Central memory CD8-positive, alpha-beta T cell (primary cell): ENCODE results near the gene SFRP5.

Source experiments
- ATAC-seq: fragments of 150-1000 bp; cut with Tn5 transposase; replicated peaks from 2 replicates; pipeline ENCODE4 v1.10.0; 2022; ENCODE audit warnings: mild to moderate bottlenecking, moderate FRiP score, moderate number of reproducible peaks; ENCODE audit not compliant: poor library complexity, severe bottlenecking; ENCODE audit errors: extremely low read depth
- DNase-seq, 2 donors: peaks; one replicate each; pipeline ENCODE4 v3.0.0; 2021; ENCODE audit warnings: low spot score in 2 of 2
- H3K27ac Mint-ChIP-seq: one replicate; pipeline ENCODE4 v1.8.0; 2022; ENCODE audit warnings: low read depth, mild to moderate bottlenecking, moderate library complexity, mixed read lengths
- H3K27me3 Mint-ChIP-seq: one replicate; pipeline ENCODE4 v1.8.0; 2022; ENCODE audit warnings: mixed read lengths
- H3K36me3 Mint-ChIP-seq: one replicate; pipeline ENCODE4 v1.8.0; 2022; ENCODE audit warnings: mild to moderate bottlenecking, moderate library complexity, mixed read lengths; ENCODE audit not compliant: insufficient read depth
- H3K4me1 Mint-ChIP-seq: one replicate; pipeline ENCODE4 v1.8.0; 2022; ENCODE audit warnings: mixed read lengths
- H3K4me3 Mint-ChIP-seq: one replicate; pipeline ENCODE4 v1.8.0; 2022; ENCODE audit warnings: mild to moderate bottlenecking, moderate library complexity, mixed read lengths
- H3K9me3 Mint-ChIP-seq: one replicate; pipeline ENCODE4 v1.8.0; 2022; ENCODE audit warnings: mixed read lengths

SFRP5 gene

DNA sequence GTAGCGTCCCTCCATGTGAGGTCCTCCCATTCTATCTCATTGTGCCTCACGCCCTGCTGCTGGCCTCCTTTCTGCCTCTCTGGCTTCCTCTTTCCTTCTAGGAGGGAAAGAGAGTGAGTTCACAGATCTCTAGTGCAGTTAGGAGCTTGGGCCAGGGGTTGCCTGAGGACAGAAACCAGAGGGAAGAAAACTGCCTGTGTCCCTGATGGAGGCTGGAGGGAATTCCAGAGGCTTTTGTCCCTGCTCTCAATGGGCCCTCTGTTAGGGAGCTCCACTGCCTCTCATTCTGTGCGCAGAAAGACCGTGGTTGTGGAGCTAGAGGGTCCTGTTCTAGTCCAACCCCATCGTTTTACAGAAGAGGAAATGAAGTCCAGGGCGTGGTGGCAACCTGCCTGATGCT, 53.6 kb downstream of the SFRP5 start:
- no peak overlapping the region for H3K4me3 Mint-ChIP-seq
- ATAC-seq (no peak), DNase-seq (no peak)
- H3K27ac Mint-ChIP-seq: no peak overlapping the region
- H3K4me1 Mint-ChIP-seq: peaks cover 10% of the 10 kb centered on the region
- no peaks in the 10 kb centered on the region for H3K9me3 Mint-ChIP-seq
- peaks cover under 1% of the 10 kb centered on the region for H3K36me3 Mint-ChIP-seq
- H3K27me3 Mint-ChIP-seq: peaks cover under 1% of the 10 kb centered on the region

DNA sequence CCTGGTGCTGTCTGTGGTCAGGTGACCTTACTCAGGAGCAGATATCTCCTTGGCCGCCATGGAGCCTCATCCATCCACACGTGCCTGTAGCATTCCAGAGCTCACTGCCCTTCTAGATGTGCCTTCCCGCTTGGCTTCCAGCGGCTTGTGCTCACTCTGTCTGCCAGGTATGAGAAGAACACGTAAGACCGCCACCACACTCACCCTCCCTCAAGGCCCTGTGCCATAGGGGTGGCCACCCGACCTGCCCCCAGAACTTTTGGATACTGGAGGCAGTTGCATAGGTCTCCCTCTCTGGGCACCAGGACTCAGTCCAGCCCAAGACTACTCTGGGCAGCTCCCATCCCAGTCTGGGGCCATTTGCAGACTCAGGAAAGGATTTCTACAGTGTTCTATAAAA, 54.2 kb downstream of the SFRP5 start:
- Mint-ChIP-seq H3K4me1 (peaks cover 15% of the 10 kb centered on the region), H3K4me3 (no peak overlapping the region), H3K9me3 (no peaks in the 10 kb centered on the region), H3K36me3 (peaks cover 2% of the 10 kb centered on the region), H3K27ac (no peak overlapping the region), H3K27me3 (peaks cover 6% of the 10 kb centered on the region)
- no peak for ATAC-seq
- no peak for DNase-seq
